Endodermal cell (in vitro differentiated cells): ENCODE measurements around the gene TAPBPL. TPM values are rescaled to one million over a fixed set of nuclear protein-coding genes. Genes with fewer than 3 reads are reported as not detected.

Experiments
- DNase-seq: peaks from one replicate; pipeline ENCODE4 v3.0.0-alpha.2; 2017
- H3K27ac ChIP-seq: 2 replicates; pipeline ENCODE4 v1.5.1; 2013; ENCODE audit warnings: mild to moderate bottlenecking, low read depth, low read length, moderate library complexity
- H3K27me3 ChIP-seq: 2 replicates; pipeline ENCODE4 v1.6.1; 2013; ENCODE audit warnings: mild to moderate bottlenecking, low read length, moderate library complexity; ENCODE audit not compliant: insufficient read depth, control insufficient read depth, poor library complexity, severe bottlenecking
- H3K36me3 ChIP-seq: 2 replicates; pipeline ENCODE4 v1.7.0; 2013; ENCODE audit warnings: mild to moderate bottlenecking, low read length, moderate library complexity; ENCODE audit not compliant: control insufficient read depth, insufficient read depth
- H3K4me1 ChIP-seq: one replicate; pipeline ENCODE4 v1.7.0; 2013; ENCODE audit warnings: low read length; ENCODE audit not compliant: control insufficient read depth, insufficient read depth
- H3K4me3 ChIP-seq: 2 replicates; pipeline ENCODE4 v1.5.1; 2013; ENCODE audit warnings: mild to moderate bottlenecking, low read length, moderate library complexity
- H3K9ac ChIP-seq: 2 replicates; pipeline ENCODE4 v1.6.1; 2013; ENCODE audit warnings: mild to moderate bottlenecking, low read length, moderate library complexity; ENCODE audit not compliant: poor library complexity, severe bottlenecking; ENCODE audit errors: extremely low read depth
- H3K9me3 ChIP-seq: 2 replicates; pipeline ENCODE4 v1.6.1; 2013; ENCODE audit warnings: mild to moderate bottlenecking, low read length, moderate library complexity; ENCODE audit not compliant: control insufficient read depth
- H3K27ac Mint-ChIP-seq: 2 replicates; pipeline ENCODE4 v1.8.0; 2020; ENCODE audit warnings: mixed read lengths
- H3K27me3 Mint-ChIP-seq: 2 replicates; pipeline ENCODE4 v1.8.0; 2021; ENCODE audit warnings: mild to moderate bottlenecking, mixed read lengths; ENCODE audit not compliant: insufficient read depth
- H3K36me3 Mint-ChIP-seq: 2 replicates; pipeline ENCODE4 v1.8.0; 2020; ENCODE audit warnings: low read depth, mixed read lengths
- H3K4me1 Mint-ChIP-seq: 2 replicates; pipeline ENCODE4 v1.8.0; 2020; ENCODE audit warnings: mixed read lengths
- H3K4me3 Mint-ChIP-seq: 2 replicates; pipeline ENCODE4 v1.8.0; 2020; ENCODE audit warnings: mild to moderate bottlenecking, moderate library complexity, mixed read lengths
- H3K9me3 Mint-ChIP-seq: 2 replicates; pipeline ENCODE4 v1.8.0; 2020; ENCODE audit warnings: mild to moderate bottlenecking, mixed read lengths
- CTCF ChIP-seq: fragments of 200-600 bp; sonication (generic); conservative IDR thresholded peaks from 2 replicates; pipeline ENCODE4 v1.5.0; 2021; ENCODE audit warnings: antibody characterized with exemption, mild to moderate bottlenecking
- WGBS, 2 experiments: methylation state at CpG; one replicate each; pipeline versions ENCODE4 v1.1.5 to v1.1.7; 2013; ENCODE audit warnings: missing lambda C conversion rate in 2 of 2, mixed read lengths in 1 of 2; ENCODE audit not compliant: insufficient coverage in 1 of 2, insufficient read length in 1 of 2; 5-methylcytosine and 5-hydroxymethylcytosine counted together
- total RNA-seq, 2 donors: library from RNA; stranded (reverse); fragmentation: NEBNext Ultra II Directional in 1 of 2; extraction: Animal tissue kit (Norgen Biotek cat#: 25700) in 1 of 2; gene quantifications; 2 replicates in 1 of 2; 3 replicates in 1 of 2; pipeline ENCODE4 v1.2.1, GENCODE V29; 2021

TAPBPL gene
- total RNA-seq, 2 donors from 2014 or later: 0.55 to 1.4 TPM

- Mint-ChIP-seq H3K27me3 (no peaks in the 10 kb centered on the region), H3K9me3 (no peaks in the 10 kb centered on the region), H3K36me3 (peaks cover 70% of the 10 kb centered on the region), H3K4me3 (no peak overlapping the region), H3K4me1 (no peaks in the 10 kb centered on the region), H3K27ac (no peak overlapping the region)
- WGBS, 2 experiments: 94 to 97% methylated on average over 13 to 14 of the region's 14 CpGs
- TF ChIP-seq CTCF: no peak
- Histone ChIP-seq H3K4me3 (no peak overlapping the region), H3K9me3 (no peaks in the 10 kb centered on the region), H3K4me1 (no peaks in the 10 kb centered on the region), H3K36me3 (peaks cover 28% of the 10 kb centered on the region), H3K27me3 (no peaks in the 10 kb centered on the region), H3K27ac (no peak overlapping the region), H3K9ac (no peak overlapping the region)
- DNase-seq: no peak
Observed at GRCh38 chr12:6462234-6462995, 10.6 kb downstream of the TAPBPL start.

- H3K27ac ChIP-seq: no peak overlapping the region
- no peaks in the 10 kb centered on the region for H3K9me3 ChIP-seq
- H3K9ac ChIP-seq: no peak overlapping the region
- Mint-ChIP-seq H3K4me3 (no peak overlapping the region), H3K9me3 (no peaks in the 10 kb centered on the region), H3K4me1 (no peaks in the 10 kb centered on the region), H3K27me3 (no peaks in the 10 kb centered on the region), H3K36me3 (peaks cover 75% of the 10 kb centered on the region), H3K27ac (peak overlapping the region; percentile 19)
- peaks cover 28% of the 10 kb centered on the region for H3K36me3 ChIP-seq
- TF ChIP-seq CTCF: no peak
- 91 to 100% methylated on average over 6 to 7 of the region's 7 CpGs for WGBS, 2 experiments
- DNase-seq: no peak
- H3K4me3 ChIP-seq: no peak overlapping the region
- H3K4me1 ChIP-seq: no peaks in the 10 kb centered on the region
- no peaks in the 10 kb centered on the region for H3K27me3 ChIP-seq
Observed at GRCh38 chr12:6463216-6463615, 11.4 kb downstream of the TAPBPL start.

GRCh38 chr12:6463858-6464257 lies 12.0 kb downstream of the TAPBPL start:
- H3K4me3 Mint-ChIP-seq: no peak overlapping the region
- no peak for TF ChIP-seq CTCF
- no peak overlapping the region for H3K9ac ChIP-seq
- no peaks in the 10 kb centered on the region for H3K4me1 ChIP-seq
- H3K36me3 ChIP-seq: peaks cover 28% of the 10 kb centered on the region
- H3K4me3 ChIP-seq: no peak overlapping the region
- DNase-seq: no peak
- H3K4me1 Mint-ChIP-seq: no peaks in the 10 kb centered on the region
- H3K27ac Mint-ChIP-seq: no peak overlapping the region
- no peaks in the 10 kb centered on the region for H3K27me3 Mint-ChIP-seq
- no peak overlapping the region for H3K27ac ChIP-seq
- H3K9me3 Mint-ChIP-seq: no peaks in the 10 kb centered on the region
- H3K36me3 Mint-ChIP-seq: peaks cover 77% of the 10 kb centered on the region
- 88 to 100% methylated on average over 5 to 6 of the region's 6 CpGs for WGBS, 2 experiments
- H3K9me3 ChIP-seq: no peaks in the 10 kb centered on the region
- no peaks in the 10 kb centered on the region for H3K27me3 ChIP-seq
